Esophagus muscularis mucosa (tissue), 3 donors: ENCODE results near the gene MACROD2.

Source experiments
- EP300 ChIP-seq: sonication (generic); formaldehyde crosslinking; IDR thresholded peaks from one replicate; pipeline ENCODE4 v1.6.1; 2017; ENCODE audit warnings: antibody characterized with exemption
- TF ChIP-seq, protein P1 (sequence below), 3 experiments: fragments of 200-600 bp in 2 of 3; fragments of 450-650 bp in 1 of 3; sonication (generic) in 2 of 3; IDR thresholded peaks; one replicate each; pipeline ENCODE4 v1.5.1; 2017 to 2019; ENCODE audit warnings: antibody characterized with exemption in 3 of 3, mild to moderate bottlenecking in 2 of 3, moderate library complexity in 1 of 3

DNA sequence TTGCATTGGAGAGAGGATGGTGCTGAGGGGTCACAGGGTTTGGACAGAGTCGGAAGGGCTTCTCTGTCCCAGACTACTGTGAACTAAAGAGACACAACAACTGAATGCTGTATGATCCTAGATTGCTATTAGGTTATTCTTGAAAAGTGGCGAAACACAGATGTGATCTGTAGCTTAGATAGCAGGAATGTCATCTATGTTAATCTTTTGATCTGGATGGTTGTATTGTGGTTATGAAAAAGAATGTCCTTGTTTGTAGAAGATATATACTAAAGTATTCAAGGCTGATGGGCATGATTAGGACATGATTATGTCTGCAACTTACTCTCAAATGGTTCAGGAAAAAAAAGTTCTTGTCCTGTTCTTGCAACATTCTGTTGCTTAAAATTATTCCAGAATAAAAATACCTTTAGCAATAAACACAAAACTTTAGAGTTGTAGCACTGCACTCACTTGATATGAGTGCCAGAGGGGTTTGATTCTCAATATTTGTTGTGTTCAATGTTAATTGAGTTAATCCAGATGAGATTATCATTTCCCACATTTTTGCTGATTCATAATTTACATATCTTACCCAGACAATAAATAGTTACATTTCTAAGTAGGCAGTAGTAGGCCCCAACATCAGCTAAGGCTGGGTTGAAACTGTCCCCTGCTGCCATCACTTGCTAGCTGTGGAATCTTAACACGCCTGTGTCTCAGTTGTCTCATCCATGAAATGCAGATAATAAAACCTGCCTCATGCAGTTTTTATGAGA is 1932.8 kb downstream of the MACROD2 start:
- TF ChIP-seq EP300: no peak
- TF ChIP-seq, protein P1, sequence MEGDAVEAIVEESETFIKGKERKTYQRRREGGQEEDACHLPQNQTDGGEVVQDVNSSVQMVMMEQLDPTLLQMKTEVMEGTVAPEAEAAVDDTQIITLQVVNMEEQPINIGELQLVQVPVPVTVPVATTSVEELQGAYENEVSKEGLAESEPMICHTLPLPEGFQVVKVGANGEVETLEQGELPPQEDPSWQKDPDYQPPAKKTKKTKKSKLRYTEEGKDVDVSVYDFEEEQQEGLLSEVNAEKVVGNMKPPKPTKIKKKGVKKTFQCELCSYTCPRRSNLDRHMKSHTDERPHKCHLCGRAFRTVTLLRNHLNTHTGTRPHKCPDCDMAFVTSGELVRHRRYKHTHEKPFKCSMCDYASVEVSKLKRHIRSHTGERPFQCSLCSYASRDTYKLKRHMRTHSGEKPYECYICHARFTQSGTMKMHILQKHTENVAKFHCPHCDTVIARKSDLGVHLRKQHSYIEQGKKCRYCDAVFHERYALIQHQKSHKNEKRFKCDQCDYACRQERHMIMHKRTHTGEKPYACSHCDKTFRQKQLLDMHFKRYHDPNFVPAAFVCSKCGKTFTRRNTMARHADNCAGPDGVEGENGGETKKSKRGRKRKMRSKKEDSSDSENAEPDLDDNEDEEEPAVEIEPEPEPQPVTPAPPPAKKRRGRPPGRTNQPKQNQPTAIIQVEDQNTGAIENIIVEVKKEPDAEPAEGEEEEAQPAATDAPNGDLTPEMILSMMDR (IDR thresholded peaks at IDR 0.05): no peak
